HepG2 (cell line): ENCODE results near the gene VSIG10L. TPM values are rescaled to one million over a fixed set of nuclear protein-coding genes. Genes with fewer than 3 reads are reported as not detected.
A peak's percentile ranks its signal among the peaks of the same experiment; 100 is the strongest.

Experiments
- ADNP ChIP-seq: sonication (generic); formaldehyde crosslinking; IDR thresholded peaks from 2 replicates; pipeline ENCODE4 v1.4.0; 2020; ENCODE audit warnings: missing genetic modification reagents
- AGO1 ChIP-seq: fragments of 200-400 bp; formaldehyde crosslinking; IDR thresholded peaks from 2 replicates; pipeline ENCODE4 v1.6.1; 2017; ENCODE audit warnings: mild to moderate bottlenecking, low read depth, low read length, moderate library complexity; ENCODE audit not compliant: poor library complexity, severe bottlenecking
- BCLAF1 ChIP-seq: fragments of 450-650 bp; IDR thresholded peaks from 2 replicates; pipeline ENCODE4 v1.6.1; 2017; ENCODE audit warnings: mild to moderate bottlenecking
- MIXL1 ChIP-seq: IDR thresholded peaks from 2 replicates; pipeline ENCODE4 v1.6.1; 2016
- NCOA5 ChIP-seq: sonication (generic); formaldehyde crosslinking; IDR thresholded peaks from 2 replicates; pipeline ENCODE4 v1.4.0; 2020; ENCODE audit warnings: missing genetic modification reagents
- SOX6 ChIP-seq, 2 experiments: fragments of 450-650 bp in 1 of 2; sonication (generic) in 1 of 2; formaldehyde crosslinking in 1 of 2; IDR thresholded peaks; 2 replicates each; pipeline versions ENCODE4 v1.4.0 to v1.6.1; 2017 to 2020; ENCODE audit warnings: antibody characterized with exemption in 1 of 2, mild to moderate bottlenecking in 1 of 2, missing genetic modification reagents in 1 of 2
- TBX2 ChIP-seq: sonication (generic); formaldehyde crosslinking; IDR thresholded peaks from 2 replicates; pipeline ENCODE4 v1.5.0; 2020; ENCODE audit warnings: missing genetic modification reagents, mild to moderate bottlenecking, borderline replicate concordance
- TBX3 ChIP-seq: fragments of 450-650 bp; IDR thresholded peaks from 2 replicates; pipeline ENCODE4 v1.6.1; 2017; ENCODE audit warnings: antibody characterized with exemption, mild to moderate bottlenecking, inconsistent platforms, borderline replicate concordance
- TFDP2 ChIP-seq: sonication (generic); formaldehyde crosslinking; IDR thresholded peaks from 2 replicates; pipeline ENCODE4 v1.4.0; 2020; ENCODE audit warnings: missing genetic modification reagents
- TP53 ChIP-seq: sonication (generic); formaldehyde crosslinking; conservative IDR thresholded peaks from 2 replicates; pipeline ENCODE4 v1.4.0; 2020; ENCODE audit warnings: missing genetic modification reagents
- USF2 ChIP-seq, 2 experiments: sonication (generic) in 1 of 2; formaldehyde crosslinking in 1 of 2; IDR thresholded peaks; 2 replicates each; pipeline versions ENCODE4 v1.5.1 to v1.6.1; 2011 to 2020; ENCODE audit warnings: borderline replicate concordance in 1 of 2, low read depth in 1 of 2, low read length in 1 of 2, mild to moderate bottlenecking in 1 of 2, missing genetic modification reagents in 1 of 2, moderate library complexity in 1 of 2
- ZNF264 ChIP-seq: sonication (generic); formaldehyde crosslinking; IDR thresholded peaks from 2 replicates; pipeline ENCODE4 v1.4.0; 2020; ENCODE audit warnings: missing genetic modification reagents
- ZNF552 ChIP-seq: sonication (generic); formaldehyde crosslinking; IDR thresholded peaks from 2 replicates; pipeline ENCODE4 v1.9.0; 2022; ENCODE audit warnings: missing genetic modification reagents, mild to moderate bottlenecking, borderline replicate concordance
- polyA plus RNA-seq, 8 experiments: library from polyadenylated mRNA; depleted of rRNA in 3 of 8; stranded (reverse) in 7 of 8; unstranded in 1 of 8; fragments of >200 nt; fragmentation: Illumina TruSeq in 4 of 8; extraction: Trizol in 4 of 8; gene quantifications; 2 replicates each; pipeline versions ENCODE4 v1.2.1 to v1.2.3, GENCODE V29; 2011 to 2016; ENCODE audit warnings: low read depth in 4 of 8, missing spikeins in 1 of 8, mixed read lengths in 1 of 8; ENCODE audit not compliant: insufficient read depth in 1 of 8
- total RNA-seq, 5 experiments: library from RNA; depleted of rRNA; stranded (reverse); fragments of >200 nt; fragmentation: Illumina TruSeq; extraction: Trizol; gene quantifications; 2 replicates each; pipeline ENCODE4 v1.2.3, GENCODE V29; 2016; ENCODE audit warnings: low read depth in 1 of 5
- TF ChIP-seq, protein P1 (sequence below): IDR thresholded peaks from 2 replicates; pipeline ENCODE4 v1.6.1; 2016; ENCODE audit warnings: mild to moderate bottlenecking
- TF ChIP-seq, protein P2 (sequence below): sonication (generic); formaldehyde crosslinking; IDR thresholded peaks from 2 replicates; pipeline ENCODE4 v1.4.0; 2020; ENCODE audit warnings: missing genetic modification reagents, borderline replicate concordance

The VSIG10L gene
- total and polyA plus RNA-seq, 2 of the 13 experiments (the other 11 are each of a cell fraction or from before 2014, with no cell fraction given) = 2.7 to 8.5 TPM

DNA sequence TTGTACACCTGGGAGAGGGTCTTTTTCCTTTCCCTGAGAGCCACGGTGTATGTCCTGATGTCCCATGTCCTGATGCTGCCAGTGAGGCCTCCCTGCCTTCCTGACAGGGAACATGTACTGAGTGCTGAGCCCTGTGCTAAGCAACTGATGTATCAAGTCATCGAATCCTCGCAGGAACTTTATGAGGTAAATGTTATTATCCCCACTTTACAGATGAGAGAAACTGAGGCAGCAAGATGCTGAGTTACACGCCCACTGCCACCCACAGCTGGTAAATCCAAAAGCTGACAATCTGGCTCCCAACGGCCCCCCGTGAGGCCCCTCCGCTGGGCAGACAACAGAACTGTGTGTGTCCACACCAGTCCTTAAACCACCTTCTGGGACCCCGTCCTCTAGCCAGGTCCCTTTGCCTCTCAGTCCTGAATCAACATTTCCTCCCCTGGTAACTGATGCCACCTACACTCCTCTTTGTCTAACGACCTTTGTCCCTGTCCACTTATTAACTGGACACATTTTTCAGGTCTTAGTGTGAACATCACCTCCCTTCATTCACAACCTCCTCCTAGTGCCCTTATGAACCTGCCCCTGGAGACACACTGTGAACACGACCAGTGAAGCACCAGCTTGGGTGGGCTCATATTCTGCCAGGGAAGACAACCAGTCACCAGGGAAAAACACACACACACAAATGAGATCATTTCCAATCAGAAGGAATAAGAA, 5.4 kb upstream of the VSIG10L start (continued):
- TF ChIP-seq TBX3 (peak; percentile 47; the same call in 1 of the 2 replicates), TFDP2 (CRISPR knock-in tag) (no peak), NCOA5 (CRISPR knock-in tag) (no peak), BCLAF1 (no peak), TBX2 (peak; percentile 61; the same call in 1 of the 2 replicates), ZNF552 (no peak), TP53 (no peak), ZNF264 (CRISPR knock-in tag) (no peak), ADNP (CRISPR knock-in tag) (no peak), MIXL1 (peak; percentile 81; the same call in 1 of the 2 replicates), SOX6 (IDR thresholded peaks at IDR 0.05) (no peak), SOX6 (CRISPR knock-in tag; IDR thresholded peaks at IDR 0.05) (peak; percentile 43), AGO1 (no peak), USF2 (IDR thresholded peaks at IDR 0.05; ENCODE audit: low read depth, low read length) (no peak), USF2 (CRISPR knock-in tag; IDR thresholded peaks at IDR 0.05; ENCODE audit: borderline replicate concordance) (no peak)
- TF ChIP-seq, protein P1, sequence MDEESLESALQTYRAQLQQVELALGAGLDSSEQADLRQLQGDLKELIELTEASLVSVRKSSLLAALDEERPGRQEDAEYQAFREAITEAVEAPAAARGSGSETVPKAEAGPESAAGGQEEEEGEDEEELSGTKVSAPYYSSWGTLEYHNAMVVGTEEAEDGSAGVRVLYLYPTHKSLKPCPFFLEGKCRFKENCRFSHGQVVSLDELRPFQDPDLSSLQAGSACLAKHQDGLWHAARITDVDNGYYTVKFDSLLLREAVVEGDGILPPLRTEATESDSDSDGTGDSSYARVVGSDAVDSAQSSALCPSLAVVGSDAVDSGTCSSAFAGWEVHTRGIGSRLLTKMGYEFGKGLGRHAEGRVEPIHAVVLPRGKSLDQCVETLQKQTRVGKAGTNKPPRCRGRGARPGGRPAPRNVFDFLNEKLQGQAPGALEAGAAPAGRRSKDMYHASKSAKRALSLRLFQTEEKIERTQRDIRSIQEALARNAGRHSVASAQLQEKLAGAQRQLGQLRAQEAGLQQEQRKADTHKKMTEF = no peak
- TF ChIP-seq, protein P2, sequence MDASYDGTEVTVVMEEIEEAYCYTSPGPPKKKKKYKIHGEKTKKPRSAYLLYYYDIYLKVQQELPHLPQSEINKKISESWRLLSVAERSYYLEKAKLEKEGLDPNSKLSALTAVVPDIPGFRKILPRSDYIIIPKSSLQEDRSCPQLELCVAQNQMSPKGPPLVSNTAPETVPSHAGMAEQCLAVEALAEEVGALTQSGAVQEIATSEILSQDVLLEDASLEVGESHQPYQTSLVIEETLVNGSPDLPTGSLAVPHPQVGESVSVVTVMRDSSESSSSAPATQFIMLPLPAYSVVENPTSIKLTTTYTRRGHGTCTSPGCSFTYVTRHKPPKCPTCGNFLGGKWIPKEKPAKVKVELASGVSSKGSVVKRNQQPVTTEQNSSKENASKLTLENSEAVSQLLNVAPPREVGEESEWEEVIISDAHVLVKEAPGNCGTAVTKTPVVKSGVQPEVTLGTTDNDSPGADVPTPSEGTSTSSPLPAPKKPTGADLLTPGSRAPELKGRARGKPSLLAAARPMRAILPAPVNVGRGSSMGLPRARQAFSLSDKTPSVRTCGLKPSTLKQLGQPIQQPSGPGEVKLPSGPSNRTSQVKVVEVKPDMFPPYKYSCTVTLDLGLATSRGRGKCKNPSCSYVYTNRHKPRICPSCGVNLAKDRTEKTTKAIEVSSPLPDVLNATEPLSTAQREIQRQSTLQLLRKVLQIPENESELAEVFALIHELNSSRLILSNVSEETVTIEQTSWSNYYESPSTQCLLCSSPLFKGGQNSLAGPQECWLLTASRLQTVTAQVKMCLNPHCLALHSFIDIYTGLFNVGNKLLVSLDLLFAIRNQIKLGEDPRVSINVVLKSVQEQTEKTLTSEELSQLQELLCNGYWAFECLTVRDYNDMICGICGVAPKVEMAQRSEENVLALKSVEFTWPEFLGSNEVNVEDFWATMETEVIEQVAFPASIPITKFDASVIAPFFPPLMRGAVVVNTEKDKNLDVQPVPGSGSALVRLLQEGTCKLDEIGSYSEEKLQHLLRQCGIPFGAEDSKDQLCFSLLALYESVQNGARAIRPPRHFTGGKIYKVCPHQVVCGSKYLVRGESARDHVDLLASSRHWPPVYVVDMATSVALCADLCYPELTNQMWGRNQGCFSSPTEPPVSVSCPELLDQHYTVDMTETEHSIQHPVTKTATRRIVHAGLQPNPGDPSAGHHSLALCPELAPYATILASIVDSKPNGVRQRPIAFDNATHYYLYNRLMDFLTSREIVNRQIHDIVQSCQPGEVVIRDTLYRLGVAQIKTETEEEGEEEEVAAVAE (CRISPR knock-in tag) = peak; percentile 29; the same call in 1 of the 2 replicates
